Renal cortex interstitium (tissue), 15 donors: Measurements from ENCODE around the gene ARHGEF1. TPM values are rescaled to one million over a fixed set of nuclear protein-coding genes. Genes with fewer than 3 reads are reported as not detected.
A peak's percentile ranks its signal among the peaks of the same experiment; 100 is the strongest.

Experiments used
- DNase-seq, 11 donors: peaks; one replicate each; pipeline ENCODE4 v3.0.0-alpha.2; 2013; ENCODE audit warnings: low read depth in 9 of 11, low spot score in 4 of 11; ENCODE audit errors: extremely low read depth in 1 of 11
- long read RNA-seq, 16 experiments: transcript quantifications; one replicate each; lab custom pipeline, GENCODE V29; 2026
- polyA plus RNA-seq, 3 donors: library from polyadenylated mRNA; unstranded; fragments of 120-200 nt; gene quantifications; one replicate each; pipeline ENCODE4 v1.2.1, GENCODE V29; 2013; ENCODE audit not compliant: insufficient read length in 3 of 3

Gene ARHGEF1
- 10 to 100 TPM; 40.1 to 63.7 (median 50.7) TPM for polyA plus RNA-seq
- long read RNA-seq, donor 1, result 0 reads
- long read RNA-seq, donor 2, partial matches to known transcripts, result 0 of 4 reads
- long read RNA-seq, donor 2, other reads (novel, unspliced or antisense), result 0 of 4 reads
- long read RNA-seq, donor 3, partial matches to known transcripts, result 5 of 9 reads
- long read RNA-seq, donor 3, other reads (novel, unspliced or antisense), result 0 of 9 reads
- long read RNA-seq, donor 4, partial matches to known transcripts, result 0 of 4 reads
- long read RNA-seq, donor 4, other reads (novel, unspliced or antisense), result 0 of 4 reads
- long read RNA-seq, donor 5, partial matches to known transcripts, result 0 of 1 reads
- long read RNA-seq, donor 5, other reads (novel, unspliced or antisense), result 0 of 1 reads
- long read RNA-seq, donor 6, partial matches to known transcripts, result 0 of 3 reads
- long read RNA-seq, donor 6, other reads (novel, unspliced or antisense), result 0 of 3 reads
- long read RNA-seq, donor 7, partial matches to known transcripts, result 0 of 2 reads
- long read RNA-seq, donor 7, other reads (novel, unspliced or antisense), result 0 of 2 reads
- long read RNA-seq, donor 8, partial matches to known transcripts, result 5 of 12 reads
- long read RNA-seq, donor 8, other reads (novel, unspliced or antisense), result 0 of 12 reads
- long read RNA-seq, donor 9, partial matches to known transcripts, result 0 of 1 reads
- long read RNA-seq, donor 9, other reads (novel, unspliced or antisense), result 0 of 1 reads
- long read RNA-seq, donor 10, partial matches to known transcripts, result 0 of 4 reads
- long read RNA-seq, donor 10, other reads (novel, unspliced or antisense), result 0 of 4 reads
- long read RNA-seq, donor 11, partial matches to known transcripts, result 0 of 2 reads
- long read RNA-seq, donor 11, other reads (novel, unspliced or antisense), result 0 of 2 reads
- long read RNA-seq, donor 12, partial matches to known transcripts, result 0 of 1 reads
- long read RNA-seq, donor 12, other reads (novel, unspliced or antisense), result 0 of 1 reads
- long read RNA-seq, donor 13, transcript ARHGEF1-203 (29 exons, 3,243 nt), result major isoform, 5 of 15 reads
- long read RNA-seq, donor 13, partial matches to known transcripts, result 6 of 15 reads
- long read RNA-seq, donor 13, other reads (novel, unspliced or antisense), result 0 of 15 reads
- long read RNA-seq, donor 14, partial matches to known transcripts, result 0 of 4 reads
- long read RNA-seq, donor 14, other reads (novel, unspliced or antisense), result 0 of 4 reads
- long read RNA-seq, donor 15, partial matches to known transcripts, result 0 of 2 reads
- long read RNA-seq, donor 15, other reads (novel, unspliced or antisense), result 0 of 2 reads
- long read RNA-seq, donor 16, partial matches to known transcripts, result 0 of 8 reads
- long read RNA-seq, donor 16, other reads (novel, unspliced or antisense), result 0 of 8 reads

- no peak for DNase-seq
Observed at GRCh38 chr19:41882568-41883462, at the start of gene ARHGEF1. Gene ARHGEF1, plus strand, starts transcription at chr19:41883184. Its CDS starts 4,899 bp downstream, at chr19:41888083.

GRCh38 chr19:41837981-41838708, 44.8 kb upstream of the ARHGEF1 start:
- no peak for DNase-seq

GRCh38 chr19:41839211-41839610, 43.8 kb upstream of the ARHGEF1 start:
- DNase-seq, result no peak

GRCh38 chr19:41843371-41843770, 39.6 kb upstream of the ARHGEF1 start:
- DNase-seq, result no peak

GRCh38 chr19:41844601-41845000, 38.4 kb upstream of the ARHGEF1 start, which contains the start of gene LYPD4:
Gene LYPD4, minus strand, starts transcription at chr19:41844683. Its CDS starts 5,398 bp downstream, at chr19:41839285.
- DNase-seq, result no peak

- no peak for DNase-seq
Observed at GRCh38 chr19:41845001-41845050, 38.2 kb upstream of the ARHGEF1 start, which contains the start of gene DMRTC2. Gene DMRTC2, plus strand, starts transcription at chr19:41845042. Its CDS starts 2,387 bp downstream, at chr19:41847429.

GRCh38 chr19:41845051-41845590, 37.9 kb upstream of the ARHGEF1 start:
- DNase-seq, result no peak

- DNase-seq, result no peak
Observed at GRCh38 chr19:41847351-41848105, 35.5 kb upstream of the ARHGEF1 start.

- DNase-seq, result no peak
Observed at GRCh38 chr19:41848666-41849065, 34.3 kb upstream of the ARHGEF1 start.

- no peak for DNase-seq
Observed at GRCh38 chr19:41849067-41849466, 33.9 kb upstream of the ARHGEF1 start.

GRCh38 chr19:41850381-41850780, 32.6 kb upstream of the ARHGEF1 start:
- DNase-seq, result no peak

GRCh38 chr19:41851456-41851855, 31.5 kb upstream of the ARHGEF1 start:
- no peak for DNase-seq

- DNase-seq, result no peak
Observed at GRCh38 chr19:41853344-41853743, 29.6 kb upstream of the ARHGEF1 start.

- no peak for DNase-seq
Observed at GRCh38 chr19:41853768-41854167, 29.2 kb upstream of the ARHGEF1 start.

- DNase-seq, result no peak
Observed at GRCh38 chr19:41859213-41859617, 23.8 kb upstream of the ARHGEF1 start.

- peak; percentile 98 to 100 (median 99) for DNase-seq
Observed at GRCh38 chr19:41859618-41860418, 23.2 kb upstream of the ARHGEF1 start, which contains the start of gene RPS19. Gene RPS19, plus strand, starts transcription at chr19:41860255. Its CDS starts 520 bp downstream, at chr19:41860775.
